Fibroblast of the aortic adventitia (primary cell): ENCODE results near the gene APCDD1. TPM values are rescaled to one million over a fixed set of nuclear protein-coding genes. Genes with fewer than 3 reads are reported as not detected.

ENCODE experiments used
- DNase-seq: peaks from one replicate; pipeline ENCODE4 v3.0.0-alpha.2; 2010; ENCODE audit warnings: low read depth
- H3K4me3 ChIP-seq: 2 replicates; pipeline ENCODE4 v1.5.1; 2011; ENCODE audit warnings: low read depth, mild to moderate bottlenecking, control low read depth, low read length, moderate library complexity
- CTCF ChIP-seq: IDR thresholded peaks from 2 replicates; pipeline ENCODE4 v1.5.1; 2011; ENCODE audit warnings: mild to moderate bottlenecking, low read length, control low read depth, inconsistent platforms; ENCODE audit not compliant: insufficient read depth
- total RNA-seq: library from RNA; depleted of rRNA; stranded (reverse); fragments of >200 nt; gene quantifications from 2 replicates; pipeline ENCODE4 v1.2.3, GENCODE V29; 2012; ENCODE audit warnings: low replicate concordance

The APCDD1 gene
- total RNA-seq, 1 donor, result 0.09 TPM

GRCh38 chr18:10454681-10455557, 484 bp downstream of the APCDD1 start:
- peak; percentile 10 for DNase-seq
- TF ChIP-seq CTCF, result no peak
- peak overlapping the region; percentile 17 for H3K4me3 ChIP-seq

GRCh38 chr18:10455726-10456453, 1.5 kb downstream of the APCDD1 start:
- no peak overlapping the region for H3K4me3 ChIP-seq
- no peak for DNase-seq
- TF ChIP-seq CTCF, result no peak

- TF ChIP-seq CTCF, result no peak
- no peak for DNase-seq
- no peak overlapping the region for H3K4me3 ChIP-seq
These were observed 2.3 kb downstream of the APCDD1 start for GRCh38 chr18:10456718-10457117.

GRCh38 chr18:10457128-10457527, 2.7 kb downstream of the APCDD1 start:
- DNase-seq, result no peak
- no peak for TF ChIP-seq CTCF
- H3K4me3 ChIP-seq, result no peak overlapping the region

- H3K4me3 ChIP-seq, result no peak overlapping the region
- DNase-seq, result no peak
These were observed 3.3 kb downstream of the APCDD1 start for GRCh38 chr18:10457767-10458166.

GRCh38 chr18:10458691-10459090, 4.3 kb downstream of the APCDD1 start:
- no peak overlapping the region for H3K4me3 ChIP-seq

More at GRCh38 chr18:10457767-10458166, 3.3 kb downstream of the APCDD1 start:
- TF ChIP-seq CTCF, result no peak

More at GRCh38 chr18:10458691-10459090, 4.3 kb downstream of the APCDD1 start:
- no peak for TF ChIP-seq CTCF
- no peak for DNase-seq
